Measurements from ENCODE around the gene VWF.

The VWF gene

DNA sequence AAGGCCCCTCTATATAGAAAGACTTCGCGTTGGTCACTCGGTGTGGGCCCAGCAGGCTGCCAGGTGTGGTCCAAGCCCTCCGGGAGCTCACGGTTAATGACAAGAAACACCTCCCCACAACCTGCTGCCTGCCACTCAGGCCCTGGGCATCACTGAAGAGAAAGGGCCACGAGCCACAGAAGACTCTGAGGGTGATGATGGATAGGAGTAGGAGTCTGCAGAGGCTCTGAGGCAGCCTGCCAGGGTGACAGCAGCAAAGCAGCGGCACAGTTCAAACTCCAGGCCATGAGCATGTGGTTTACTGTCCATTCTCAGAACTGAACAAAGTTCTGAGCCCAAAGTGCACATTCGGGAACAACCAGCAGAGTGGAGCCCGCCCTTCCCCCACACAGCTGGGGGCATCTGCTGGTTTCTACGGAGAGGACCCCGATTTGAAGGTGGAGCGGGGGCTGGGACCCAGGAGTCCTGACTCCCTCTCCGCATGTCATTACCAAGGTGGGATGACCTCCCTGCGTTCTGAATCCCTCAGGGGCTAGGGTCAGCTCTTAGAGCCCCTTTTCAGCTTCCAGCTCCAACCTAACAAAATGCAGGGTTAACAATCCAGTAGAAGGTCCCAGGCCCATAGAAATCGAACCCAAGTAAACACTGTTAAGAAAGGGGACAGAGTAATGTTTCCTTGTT, 65.8 kb downstream of the VWF start:
- Histone ChIP-seq H3K9ac (ENCODE audit: low read length) (no peak overlapping the region), H3K36me3 (ENCODE audit: control insufficient read depth, insufficient read depth, low read length) (no peaks in the 10 kb centered on the region), H3K9me3 (ENCODE audit: control insufficient read depth, low read length) (no peaks in the 10 kb centered on the region), H3K4me3 (ENCODE audit: low read length) (no peak overlapping the region), H3K27me3 (ENCODE audit: control insufficient read depth, insufficient read depth, low read length) (peaks cover 4% of the 10 kb centered on the region), H3K4me1 (ENCODE audit: control insufficient read depth, insufficient read depth, low read length) (peaks cover 14% of the 10 kb centered on the region)

DNA sequence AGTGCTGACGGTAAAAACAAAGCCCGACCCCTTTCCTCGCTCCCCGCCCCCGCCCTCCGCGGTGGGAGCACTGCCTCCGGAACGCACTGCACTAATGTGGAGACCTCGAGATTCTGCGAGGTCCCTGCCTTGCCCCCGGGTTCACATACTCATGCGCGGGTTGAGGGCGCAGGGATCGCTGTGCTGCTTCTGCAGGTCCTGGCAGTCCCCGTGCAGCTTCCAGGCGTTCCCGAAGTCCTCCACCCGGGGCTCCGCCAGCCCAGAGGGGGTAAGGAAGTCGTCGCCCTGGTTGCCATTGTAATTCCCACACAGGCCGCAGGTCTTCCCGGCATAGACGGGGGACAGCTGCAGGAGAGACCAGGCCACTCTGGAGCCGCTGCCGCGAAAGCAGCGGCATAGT, 66.8 kb downstream of the VWF start:
- Histone ChIP-seq H3K4me1 (ENCODE audit: control insufficient read depth, insufficient read depth, low read length) (peaks cover 9% of the 10 kb centered on the region), H3K36me3 (ENCODE audit: control insufficient read depth, insufficient read depth, low read length) (no peaks in the 10 kb centered on the region), H3K9ac (ENCODE audit: low read length) (no peak overlapping the region), H3K9me3 (ENCODE audit: control insufficient read depth, low read length) (no peaks in the 10 kb centered on the region), H3K4me3 (ENCODE audit: low read length) (no peak overlapping the region), H3K27me3 (ENCODE audit: control insufficient read depth, insufficient read depth, low read length) (peaks cover 4% of the 10 kb centered on the region)

DNA sequence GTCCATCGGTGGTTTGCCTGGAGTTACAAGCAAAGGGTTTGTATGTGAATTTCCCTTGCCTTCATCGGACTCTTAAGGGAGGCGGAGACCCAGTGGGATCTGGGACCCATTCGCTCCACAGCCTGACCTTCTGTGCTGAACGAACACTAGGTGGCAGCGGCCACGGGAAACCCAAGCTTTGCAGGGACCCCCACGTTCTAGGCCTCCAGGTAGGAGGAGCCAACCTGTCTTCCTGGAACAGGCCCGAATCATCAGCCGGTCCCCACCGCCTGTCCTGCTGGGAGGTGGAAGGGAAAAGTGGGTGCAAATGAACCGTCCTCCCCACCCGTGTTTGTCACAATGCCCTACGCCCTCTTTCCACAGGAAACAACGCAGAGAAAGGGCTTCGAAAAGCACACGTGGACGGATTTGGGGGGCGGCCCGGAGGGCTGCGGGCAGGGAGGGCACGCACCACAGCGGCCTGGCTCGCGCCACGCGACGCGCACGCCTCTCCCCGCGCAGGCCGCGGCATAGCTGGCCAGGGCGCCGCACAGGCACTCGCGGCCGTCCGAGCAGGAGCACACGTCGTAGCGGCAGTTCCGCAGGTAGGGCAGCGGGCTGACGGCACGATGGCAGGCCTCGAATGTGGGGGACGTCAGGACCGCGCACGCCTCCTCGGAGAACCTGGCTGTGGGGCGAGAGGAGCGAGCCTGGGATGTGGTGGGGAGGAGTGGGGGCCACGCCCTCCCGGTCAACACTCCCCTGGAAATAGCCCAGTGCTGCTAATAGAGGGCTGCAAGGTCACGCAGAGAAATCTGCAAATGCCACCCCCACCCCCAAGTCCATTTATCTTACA, 67.8 kb downstream of the VWF start:
- Histone ChIP-seq H3K4me3 (ENCODE audit: low read length) (no peak overlapping the region), H3K9ac (ENCODE audit: low read length) (no peak overlapping the region), H3K27me3 (ENCODE audit: control insufficient read depth, insufficient read depth, low read length) (peaks cover 4% of the 10 kb centered on the region), H3K4me1 (ENCODE audit: control insufficient read depth, insufficient read depth, low read length) (peaks cover 9% of the 10 kb centered on the region), H3K9me3 (ENCODE audit: control insufficient read depth, low read length) (no peaks in the 10 kb centered on the region), H3K36me3 (ENCODE audit: control insufficient read depth, insufficient read depth, low read length) (no peaks in the 10 kb centered on the region)

DNA sequence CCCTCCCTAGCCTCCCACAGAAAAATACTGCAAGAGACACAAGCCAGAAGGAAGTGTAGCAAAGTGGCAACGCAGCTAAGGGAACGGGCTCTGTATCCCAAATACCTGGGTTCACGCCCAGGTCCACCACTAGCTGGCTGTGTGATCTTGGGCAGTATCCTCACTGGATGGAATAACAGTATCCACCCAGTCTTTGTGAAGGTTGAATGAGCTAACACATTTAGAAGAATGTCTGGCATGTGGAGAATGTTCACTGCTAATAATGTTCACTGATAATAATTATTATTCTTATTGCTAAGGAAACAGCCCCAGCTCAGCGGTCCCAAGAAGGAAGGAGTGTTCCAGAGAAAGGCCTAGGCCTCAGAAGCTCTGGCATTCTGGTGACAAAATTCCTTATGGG, 70.9 kb downstream of the VWF start:
- Histone ChIP-seq H3K9me3 (ENCODE audit: control insufficient read depth, low read length) (no peaks in the 10 kb centered on the region), H3K9ac (ENCODE audit: low read length) (no peak overlapping the region), H3K27me3 (ENCODE audit: control insufficient read depth, insufficient read depth, low read length) (peaks cover 4% of the 10 kb centered on the region), H3K36me3 (ENCODE audit: control insufficient read depth, insufficient read depth, low read length) (no peaks in the 10 kb centered on the region), H3K4me1 (ENCODE audit: control insufficient read depth, insufficient read depth, low read length) (peaks cover 9% of the 10 kb centered on the region), H3K4me3 (ENCODE audit: low read length) (no peak overlapping the region)

DNA sequence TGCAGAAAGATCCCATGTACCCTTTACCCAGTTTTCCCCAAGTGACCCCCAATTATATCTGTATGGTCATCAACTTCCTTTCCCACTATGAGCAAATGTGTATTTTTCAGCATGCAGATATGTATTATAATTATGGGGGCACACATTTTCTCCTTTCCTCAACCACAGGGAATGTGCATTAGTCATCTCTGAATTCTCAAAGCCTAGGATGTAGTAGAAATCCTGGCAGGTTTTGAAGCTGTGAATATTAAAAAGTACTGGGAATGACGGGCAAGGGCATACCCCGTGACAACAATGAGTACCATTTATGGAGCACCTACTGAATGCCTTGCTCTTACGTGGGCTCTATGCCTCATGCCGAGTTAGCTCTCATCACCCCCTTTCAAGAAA, 71.5 kb downstream of the VWF start:
- Histone ChIP-seq H3K36me3 (ENCODE audit: control insufficient read depth, insufficient read depth, low read length) (no peaks in the 10 kb centered on the region), H3K9me3 (ENCODE audit: control insufficient read depth, low read length) (no peaks in the 10 kb centered on the region), H3K9ac (ENCODE audit: low read length) (no peak overlapping the region), H3K4me3 (ENCODE audit: low read length) (no peak overlapping the region), H3K4me1 (ENCODE audit: control insufficient read depth, insufficient read depth, low read length) (peaks cover 9% of the 10 kb centered on the region), H3K27me3 (ENCODE audit: control insufficient read depth, insufficient read depth, low read length) (peaks cover 4% of the 10 kb centered on the region)

DNA sequence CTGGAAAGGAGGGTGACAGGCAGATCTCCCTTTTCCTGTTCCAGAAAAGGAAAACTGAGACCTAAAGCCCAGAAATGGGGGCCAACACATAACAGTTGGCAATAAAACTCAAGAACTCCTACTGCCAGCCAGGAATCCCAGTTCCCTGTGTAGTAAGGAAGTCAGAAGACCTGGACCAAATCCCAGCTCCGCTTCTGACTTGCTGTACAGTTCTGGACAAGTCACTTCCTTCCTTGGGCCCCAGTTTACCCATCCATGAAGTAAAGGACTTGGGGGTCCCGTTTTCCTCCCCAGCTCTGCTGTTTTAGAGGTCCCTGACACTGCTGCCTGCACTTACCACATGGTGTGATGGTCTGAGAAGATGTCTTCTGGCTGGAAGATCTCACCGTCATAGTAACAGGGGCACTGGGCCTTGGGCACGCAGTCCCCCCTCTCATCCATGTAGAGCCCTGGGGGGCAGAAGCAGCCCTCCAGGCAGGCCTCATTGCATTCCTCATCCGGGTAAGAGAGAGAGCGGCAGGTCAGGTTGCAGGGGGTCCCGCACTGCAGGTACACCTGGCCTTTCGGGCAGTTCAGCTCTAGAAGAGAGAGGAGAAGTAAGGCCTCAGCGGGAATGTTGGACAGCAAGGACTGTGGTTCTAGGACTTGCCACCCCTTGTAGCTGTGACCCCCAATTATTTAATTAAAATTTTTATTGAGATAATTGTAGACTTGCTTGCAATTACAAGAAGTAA, 72.1 kb downstream of the VWF start:
- Histone ChIP-seq H3K9me3 (ENCODE audit: control insufficient read depth, low read length) (no peaks in the 10 kb centered on the region), H3K36me3 (ENCODE audit: control insufficient read depth, insufficient read depth, low read length) (no peaks in the 10 kb centered on the region), H3K4me3 (ENCODE audit: low read length) (no peak overlapping the region), H3K27me3 (ENCODE audit: control insufficient read depth, insufficient read depth, low read length) (peaks cover 4% of the 10 kb centered on the region), H3K9ac (ENCODE audit: low read length) (no peak overlapping the region), H3K4me1 (ENCODE audit: control insufficient read depth, insufficient read depth, low read length) (peaks cover 9% of the 10 kb centered on the region)

DNA sequence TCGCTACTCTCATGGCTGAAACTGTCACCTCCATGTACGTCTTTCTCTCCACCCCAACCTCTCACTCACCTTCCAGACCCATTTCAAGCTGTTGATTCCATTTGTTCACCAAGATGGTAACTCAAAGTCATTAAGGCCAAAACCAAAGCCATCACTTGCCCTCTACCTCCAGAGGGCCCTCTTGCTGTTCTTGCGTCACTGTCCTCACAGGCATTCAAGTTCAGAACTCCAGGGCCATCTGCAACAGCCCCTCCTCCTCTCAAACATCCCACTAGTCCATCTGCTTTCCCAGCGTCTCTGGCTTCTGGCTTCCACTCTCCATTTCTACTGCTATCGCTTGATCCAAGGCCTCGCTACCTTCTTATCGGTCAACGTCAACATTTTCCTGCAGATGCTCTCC, 74.5 kb downstream of the VWF start:
- Histone ChIP-seq H3K4me1 (ENCODE audit: control insufficient read depth, insufficient read depth, low read length) (no peaks in the 10 kb centered on the region), H3K36me3 (ENCODE audit: control insufficient read depth, insufficient read depth, low read length) (no peaks in the 10 kb centered on the region), H3K9me3 (ENCODE audit: control insufficient read depth, low read length) (no peaks in the 10 kb centered on the region), H3K27me3 (ENCODE audit: control insufficient read depth, insufficient read depth, low read length) (no peaks in the 10 kb centered on the region), H3K4me3 (ENCODE audit: low read length) (no peak overlapping the region), H3K9ac (ENCODE audit: low read length) (no peak overlapping the region)

DNA sequence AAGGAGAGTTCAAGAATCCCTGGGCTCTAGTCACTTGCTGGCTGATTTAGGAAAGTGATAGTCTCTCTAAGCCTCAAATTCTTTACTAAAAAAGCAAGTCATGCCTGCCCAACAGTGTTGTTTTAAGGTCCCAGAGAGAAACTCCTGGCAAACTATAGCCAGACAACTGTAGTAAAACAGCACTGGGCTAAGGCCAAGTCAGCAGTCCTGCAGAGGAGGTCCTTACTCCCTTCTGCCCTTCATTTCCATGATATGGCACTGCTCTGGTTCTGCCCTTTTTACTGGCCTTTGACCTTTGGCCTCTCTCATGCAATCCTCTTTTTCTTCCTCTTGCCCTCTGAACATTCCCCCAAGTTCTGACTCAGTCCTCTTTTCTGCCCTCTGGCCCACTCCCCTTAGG, 74.9 kb downstream of the VWF start:
- Histone ChIP-seq H3K27me3 (ENCODE audit: control insufficient read depth, insufficient read depth, low read length) (no peaks in the 10 kb centered on the region), H3K9me3 (ENCODE audit: control insufficient read depth, low read length) (no peaks in the 10 kb centered on the region), H3K4me3 (ENCODE audit: low read length) (no peak overlapping the region), H3K36me3 (ENCODE audit: control insufficient read depth, insufficient read depth, low read length) (no peaks in the 10 kb centered on the region), H3K4me1 (ENCODE audit: control insufficient read depth, insufficient read depth, low read length) (no peaks in the 10 kb centered on the region), H3K9ac (ENCODE audit: low read length) (no peak overlapping the region)

DNA sequence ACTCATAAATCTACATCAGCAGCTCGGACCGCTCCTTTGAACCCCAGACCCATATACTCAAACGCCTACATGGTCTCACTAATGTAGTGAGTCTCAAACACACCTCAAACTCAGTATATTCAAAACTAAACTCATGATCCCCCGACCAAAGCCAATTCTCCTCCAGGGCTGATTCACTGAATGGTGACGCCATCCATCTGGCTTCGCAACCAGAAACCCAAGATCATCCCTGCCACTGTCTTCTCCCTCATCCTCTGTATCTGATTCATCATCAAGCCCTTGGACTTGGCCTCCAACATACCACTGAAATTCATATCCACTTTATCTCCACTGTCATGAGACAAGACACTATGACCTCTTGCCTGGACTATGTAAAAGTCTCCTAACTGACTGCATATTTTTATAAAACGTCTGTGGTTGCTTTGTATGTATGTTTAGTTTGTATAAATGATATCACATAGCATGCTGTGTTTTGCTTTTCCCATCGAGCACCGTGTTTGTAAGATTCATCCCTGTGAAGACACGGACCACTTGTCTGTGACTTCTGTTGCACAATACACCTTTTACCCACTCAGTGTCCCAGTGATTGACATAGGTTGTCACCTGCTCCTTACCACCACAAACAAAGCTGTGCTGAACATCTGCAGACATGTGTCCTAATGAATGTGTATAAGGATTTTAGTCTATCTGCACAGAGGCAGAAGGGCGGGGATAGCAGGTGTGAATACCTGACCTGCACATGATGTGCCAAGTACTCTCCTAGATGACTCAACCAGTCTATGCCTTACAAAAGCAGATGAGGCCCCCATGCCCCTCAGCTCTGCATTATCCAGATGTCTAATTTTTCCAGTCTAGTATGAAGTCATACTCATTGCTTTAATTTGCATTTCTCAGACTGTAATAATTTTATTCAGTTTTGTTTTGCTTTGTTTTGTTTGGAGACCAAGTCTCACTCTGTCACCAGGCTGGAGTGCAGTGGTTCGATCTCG, 76.9 kb downstream of the VWF start:
- Histone ChIP-seq H3K36me3 (ENCODE audit: control insufficient read depth, insufficient read depth, low read length) (no peaks in the 10 kb centered on the region), H3K9me3 (ENCODE audit: control insufficient read depth, low read length) (no peaks in the 10 kb centered on the region), H3K4me1 (ENCODE audit: control insufficient read depth, insufficient read depth, low read length) (no peaks in the 10 kb centered on the region), H3K4me3 (ENCODE audit: low read length) (no peak overlapping the region), H3K27me3 (ENCODE audit: control insufficient read depth, insufficient read depth, low read length) (no peaks in the 10 kb centered on the region), H3K9ac (ENCODE audit: low read length) (no peak overlapping the region)

DNA sequence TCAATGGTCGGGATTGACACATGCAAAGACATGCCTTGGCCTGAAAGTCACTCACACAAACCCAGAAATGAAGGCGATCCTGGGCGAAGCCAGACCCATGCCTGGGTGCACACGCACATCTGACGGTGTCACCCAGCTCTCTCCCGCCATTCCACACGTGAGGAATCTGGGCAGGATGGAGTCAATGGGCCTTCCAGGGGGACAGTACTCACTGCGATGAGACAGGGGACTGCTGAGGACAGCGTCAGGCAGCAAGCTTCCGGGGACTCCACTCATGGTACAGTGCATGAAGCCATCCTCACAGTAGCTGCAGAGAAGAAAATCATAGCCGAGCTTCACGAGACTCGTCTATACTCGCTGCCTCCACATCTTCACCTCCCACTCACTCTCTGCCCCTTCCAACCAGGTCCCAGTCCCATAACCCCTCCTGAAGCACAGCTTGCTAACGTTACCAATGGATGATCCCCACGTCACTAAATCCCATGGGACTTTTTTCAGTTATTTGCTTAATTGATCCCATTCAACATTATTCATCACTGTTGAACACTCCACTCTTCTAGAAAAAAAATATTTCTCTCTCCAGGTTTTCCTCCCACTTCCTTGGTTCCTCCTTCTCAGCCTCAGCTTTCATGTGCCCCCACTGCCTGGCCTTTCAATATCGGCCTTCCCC, 77.8 kb downstream of the VWF start:
- H3K9ac ChIP-seq (ENCODE audit: low read length): no peak overlapping the region
- H3K4me3 ChIP-seq (ENCODE audit: low read length): no peak overlapping the region
- no peaks in the 10 kb centered on the region for H3K27me3 ChIP-seq (ENCODE audit: control insufficient read depth, insufficient read depth, low read length)
- no peaks in the 10 kb centered on the region for H3K9me3 ChIP-seq (ENCODE audit: control insufficient read depth, low read length)
- H3K4me1 ChIP-seq (ENCODE audit: control insufficient read depth, insufficient read depth, low read length): no peaks in the 10 kb centered on the region
- H3K36me3 ChIP-seq (ENCODE audit: control insufficient read depth, insufficient read depth, low read length): no peaks in the 10 kb centered on the region

DNA sequence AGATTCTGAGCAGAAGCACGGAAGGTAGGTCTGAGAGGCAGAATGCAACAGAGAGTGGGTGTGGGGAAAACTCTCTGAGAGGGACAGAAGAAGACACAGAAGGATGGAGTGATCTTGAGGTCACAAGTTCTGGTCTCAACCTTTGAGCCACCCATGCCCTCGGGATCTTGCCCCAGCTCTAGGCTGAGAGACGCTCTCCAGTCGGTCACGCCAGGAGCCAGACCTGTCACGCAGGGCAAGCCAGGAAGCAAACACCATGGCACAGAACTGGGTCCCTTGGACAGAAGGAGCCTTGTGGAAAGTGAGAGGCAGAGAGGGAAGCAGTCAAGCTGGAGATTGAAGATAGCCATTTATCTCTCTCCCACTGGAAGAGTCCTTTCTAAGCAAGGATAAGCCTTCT, 79.0 kb downstream of the VWF start:
- H3K9ac ChIP-seq (ENCODE audit: low read length): no peak overlapping the region
- H3K9me3 ChIP-seq (ENCODE audit: control insufficient read depth, low read length): no peaks in the 10 kb centered on the region
- H3K4me3 ChIP-seq (ENCODE audit: low read length): no peak overlapping the region
- no peaks in the 10 kb centered on the region for H3K27me3 ChIP-seq (ENCODE audit: control insufficient read depth, insufficient read depth, low read length)
- no peaks in the 10 kb centered on the region for H3K4me1 ChIP-seq (ENCODE audit: control insufficient read depth, insufficient read depth, low read length)
- no peaks in the 10 kb centered on the region for H3K36me3 ChIP-seq (ENCODE audit: control insufficient read depth, insufficient read depth, low read length)
